Activated gamma-delta T cell (primary cell): ENCODE measurements around the gene ARF1.

Source experiments
- DNase-seq: peaks from one replicate; lab custom pipeline; 2025; lab: John Stamatoyannopoulos, UW
- total RNA-seq, 2 donors: gene quantifications; one replicate each; lab custom pipeline; 2026; lab: John Stamatoyannopoulos, UW

The ARF1 gene
- total RNA-seq = 178 to 216 reads per million in 2 donors

GRCh38 chr1:228082214-228082917 lies at the start of gene ARF1:
TSS of gene ARF1 (plus strand) at chr1:228082708. CDS start at chr1:228097115, 14,407 bp downstream.
- DNase-seq = peak; percentile 95

- DNase-seq = no peak
Measured at GRCh38 chr1:228033376-228033775, 49.1 kb upstream of the ARF1 start.

GRCh38 chr1:228034954-228035837 lies 47.3 kb upstream of the ARF1 start:
- no peak for DNase-seq

- no peak for DNase-seq
Measured at GRCh38 chr1:228035844-228036243, 46.7 kb upstream of the ARF1 start.

- no peak for DNase-seq
Measured at GRCh38 chr1:228036701-228037231, 45.7 kb upstream of the ARF1 start.

- DNase-seq = no peak
Measured at GRCh38 chr1:228037401-228038386, 44.8 kb upstream of the ARF1 start.

GRCh38 chr1:228038387-228039005 lies 44.0 kb upstream of the ARF1 start:
- no peak for DNase-seq

GRCh38 chr1:228039006-228039903 lies 43.3 kb upstream of the ARF1 start:
- no peak for DNase-seq

- no peak for DNase-seq
Measured at GRCh38 chr1:228039986-228040385, 42.5 kb upstream of the ARF1 start.

- DNase-seq = no peak
Measured at GRCh38 chr1:228041316-228041715, 41.2 kb upstream of the ARF1 start.

GRCh38 chr1:228042508-228042907 lies 40.0 kb upstream of the ARF1 start:
- no peak for DNase-seq

GRCh38 chr1:228043281-228043848 lies 39.1 kb upstream of the ARF1 start:
- DNase-seq = no peak

GRCh38 chr1:228044961-228045360 lies 37.5 kb upstream of the ARF1 start:
- DNase-seq = no peak

GRCh38 chr1:228045405-228045804 lies 37.1 kb upstream of the ARF1 start:
- no peak for DNase-seq

GRCh38 chr1:228045871-228046270 lies 36.6 kb upstream of the ARF1 start:
- no peak for DNase-seq

- DNase-seq = no peak
Measured at GRCh38 chr1:228046421-228047182, 35.9 kb upstream of the ARF1 start.

GRCh38 chr1:228047183-228047466 lies 35.4 kb upstream of the ARF1 start:
- no peak for DNase-seq

- no peak for DNase-seq
Measured at GRCh38 chr1:228048120-228048519, 34.4 kb upstream of the ARF1 start.

GRCh38 chr1:228048659-228049298 lies 33.7 kb upstream of the ARF1 start:
- no peak for DNase-seq
